Esophagus (tissue), 2 donors: Measurements from ENCODE around the gene OSBPL10. TPM values are rescaled to one million over a fixed set of nuclear protein-coding genes. Genes with fewer than 3 reads are reported as not detected.
"Not testable (repeated sequence)": the region's sequence is repeated elsewhere in the genome, so short reads cannot be mapped to it uniquely, and the experiment has no call there.

Source experiments
- H3K27ac ChIP-seq, 2 donors: one replicate each; pipeline ENCODE4 v1.5.1; 2013; ENCODE audit warnings: low read depth in 2 of 2, mild to moderate bottlenecking in 2 of 2, inconsistent platforms in 1 of 2, low read length in 1 of 2, moderate library complexity in 1 of 2
- H3K27me3 ChIP-seq, 2 donors: one replicate each; pipeline ENCODE4 v1.6.1; 2013; ENCODE audit warnings: low read length in 2 of 2, control low read depth in 1 of 2, mild to moderate bottlenecking in 1 of 2; ENCODE audit not compliant: insufficient read depth in 2 of 2, control insufficient read depth in 1 of 2
- H3K36me3 ChIP-seq, 2 donors: one replicate each; pipeline ENCODE4 v1.6.1; 2013; ENCODE audit warnings: low read length in 1 of 2; ENCODE audit not compliant: control insufficient read depth in 2 of 2, insufficient read depth in 2 of 2
- H3K4me1 ChIP-seq, 2 donors: one replicate each; pipeline ENCODE4 v1.6.1; 2013; ENCODE audit warnings: low read length in 1 of 2; ENCODE audit not compliant: control insufficient read depth in 2 of 2, insufficient read depth in 2 of 2
- H3K4me3 ChIP-seq, 2 donors: one replicate each; pipeline ENCODE4 v1.5.1; 2013; ENCODE audit warnings: low read length in 2 of 2, mild to moderate bottlenecking in 2 of 2, low read depth in 1 of 2, moderate library complexity in 1 of 2
- H3K9me3 ChIP-seq, 2 donors: one replicate each; pipeline ENCODE4 v1.6.1; 2013; ENCODE audit warnings: mild to moderate bottlenecking in 2 of 2, low read depth in 1 of 2, low read length in 1 of 2, moderate library complexity in 1 of 2; ENCODE audit not compliant: control insufficient read depth in 2 of 2, insufficient read depth in 1 of 2
- WGBS, 2 donors: extraction: QIAGEN DNeasy Blood & Tissue Kit; methylation state at CpG; one replicate each; pipeline ENCODE4 v1.1.7; 2013; 5-methylcytosine and 5-hydroxymethylcytosine counted together
- polyA plus RNA-seq, 2 donors: library from polyadenylated mRNA; stranded (reverse); fragments of 200-250 nt; gene quantifications; one replicate each; pipeline ENCODE4 v1.2.3, GENCODE V29; 2013
- donor health status: healthy with polysubstance abuse.
- donor health status: Bipolar disorder and iron deficiency.

OSBPL10 gene
- polyA plus RNA-seq, 2 donors: 6.4 to 9.0 TPM

DNA sequence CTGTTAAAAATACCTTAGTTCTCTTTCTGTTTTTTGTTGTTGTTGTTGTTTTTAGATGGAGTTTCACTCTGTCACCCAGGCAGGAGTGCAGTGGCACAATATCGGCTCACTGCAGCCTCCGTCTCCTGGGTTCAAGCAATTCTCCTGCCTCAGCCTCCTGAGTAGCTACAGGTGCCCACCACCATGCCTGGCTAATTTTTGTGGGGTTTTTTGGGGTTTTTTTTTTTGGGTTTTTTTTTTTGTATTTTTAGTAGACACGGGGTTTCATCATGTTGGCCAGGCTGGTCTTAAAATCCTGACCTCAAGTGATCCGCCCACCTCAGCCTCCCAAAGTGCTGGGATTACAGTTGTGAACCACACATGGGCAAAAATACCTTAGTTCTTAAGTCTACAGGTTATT is 120.4 kb downstream of the OSBPL10 start:
- not testable (repeated sequence) for H3K36me3 ChIP-seq, H3K4me3 ChIP-seq
- WGBS, 2 donors: 94 to 97% methylated on average over 4 of the region's 4 CpGs

GRCh38 chr3:31859245-31859644 is 121.8 kb downstream of the OSBPL10 start:
- Histone ChIP-seq H3K4me1 (no peaks in the 10 kb centered on the region), H3K9me3 (no peaks in the 10 kb centered on the region), H3K27ac (no peak overlapping the region), H3K4me3 (no peak overlapping the region), H3K27me3 (no peaks in the 10 kb centered on the region), H3K36me3 (no peaks in the 10 kb centered on the region)
- WGBS, 2 donors: 94 to 96% methylated on average over 6 of the region's 6 CpGs

More for the DNA sequence above, 120.4 kb downstream of the OSBPL10 start:
- not testable (repeated sequence) for H3K27ac ChIP-seq, H3K4me1 ChIP-seq, H3K9me3 ChIP-seq, H3K27me3 ChIP-seq

DNA sequence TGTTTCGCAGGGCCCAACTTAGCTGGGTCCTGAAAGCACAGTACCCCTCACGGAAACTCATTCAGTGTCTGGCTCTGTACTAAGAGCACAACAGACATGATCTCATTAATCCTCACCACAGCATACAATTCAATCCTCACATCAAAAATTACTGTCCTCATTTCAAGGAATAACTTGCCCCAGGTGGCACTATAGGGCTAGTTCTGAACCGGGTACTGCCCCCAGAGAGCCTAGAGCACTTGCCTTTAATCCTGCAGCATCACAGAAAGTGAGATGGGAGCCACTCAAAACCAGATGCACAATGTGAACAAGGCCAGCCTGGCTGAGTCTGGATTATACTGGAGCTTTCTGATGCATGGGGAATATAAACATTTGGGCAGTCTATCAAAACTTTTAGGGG is 122.6 kb downstream of the OSBPL10 start:
- Histone ChIP-seq H3K4me1 (no peaks in the 10 kb centered on the region), H3K9me3 (no peaks in the 10 kb centered on the region), H3K27me3 (no peaks in the 10 kb centered on the region), H3K27ac (no peak overlapping the region), H3K4me3 (no peak overlapping the region), H3K36me3 (no peaks in the 10 kb centered on the region)
- 76 to 83% methylated on average over 3 of the region's 3 CpGs for WGBS, 2 donors

DNA sequence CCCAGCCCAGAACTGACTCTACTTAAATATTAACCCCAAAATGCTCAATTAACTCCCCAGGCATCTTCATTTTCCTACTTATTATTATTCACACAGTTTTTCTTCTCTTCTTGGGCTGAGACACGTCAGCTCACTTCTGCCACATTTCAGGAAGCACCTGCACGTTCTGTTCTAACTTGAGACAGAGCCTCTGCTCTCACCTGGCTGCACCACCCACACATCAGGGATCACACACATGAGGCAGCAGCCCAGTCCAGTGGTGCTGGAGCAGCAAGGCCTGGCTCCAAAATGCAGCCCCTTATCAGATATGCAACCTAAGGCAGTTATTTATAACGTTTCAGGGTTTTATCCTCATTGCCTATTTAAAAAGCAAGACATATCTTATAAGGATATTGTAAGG is 127.5 kb downstream of the OSBPL10 start:
- Histone ChIP-seq H3K27ac (no peak overlapping the region), H3K9me3 (no peaks in the 10 kb centered on the region)

GRCh38 chr3:31851278-31851677 is 129.8 kb downstream of the OSBPL10 start:
- WGBS, 2 donors: 80 to 83% methylated on average over 10 of the region's 10 CpGs
- Histone ChIP-seq H3K36me3 (peaks cover 0 to 2% of the 10 kb centered on the region in 2 donors), H3K4me1 (peaks cover 0 to 3% of the 10 kb centered on the region in 2 donors), H3K27ac (no peak overlapping the region), H3K4me3 (no peak overlapping the region), H3K27me3 (no peaks in the 10 kb centered on the region), H3K9me3 (no peaks in the 10 kb centered on the region)

More for the DNA sequence above, 127.5 kb downstream of the OSBPL10 start:
- Histone ChIP-seq H3K27me3 (no peaks in the 10 kb centered on the region), H3K4me3 (no peak overlapping the region), H3K36me3 (no peaks in the 10 kb centered on the region), H3K4me1 (peaks cover 0 to 3% of the 10 kb centered on the region in 2 donors)
- WGBS, 2 donors: 35 to 44% methylated on average over 3 of the region's 3 CpGs

- H3K36me3 ChIP-seq: peaks cover 0 to 2% of the 10 kb centered on the region in 2 donors
- H3K27ac ChIP-seq: no peak overlapping the region
- peaks cover 0 to 3% of the 10 kb centered on the region in 2 donors for H3K4me1 ChIP-seq
- no peaks in the 10 kb centered on the region for H3K27me3 ChIP-seq
- no peaks in the 10 kb centered on the region for H3K9me3 ChIP-seq
- no peak overlapping the region for H3K4me3 ChIP-seq
These were observed 132.2 kb downstream of the OSBPL10 start for GRCh38 chr3:31848911-31849310.

DNA sequence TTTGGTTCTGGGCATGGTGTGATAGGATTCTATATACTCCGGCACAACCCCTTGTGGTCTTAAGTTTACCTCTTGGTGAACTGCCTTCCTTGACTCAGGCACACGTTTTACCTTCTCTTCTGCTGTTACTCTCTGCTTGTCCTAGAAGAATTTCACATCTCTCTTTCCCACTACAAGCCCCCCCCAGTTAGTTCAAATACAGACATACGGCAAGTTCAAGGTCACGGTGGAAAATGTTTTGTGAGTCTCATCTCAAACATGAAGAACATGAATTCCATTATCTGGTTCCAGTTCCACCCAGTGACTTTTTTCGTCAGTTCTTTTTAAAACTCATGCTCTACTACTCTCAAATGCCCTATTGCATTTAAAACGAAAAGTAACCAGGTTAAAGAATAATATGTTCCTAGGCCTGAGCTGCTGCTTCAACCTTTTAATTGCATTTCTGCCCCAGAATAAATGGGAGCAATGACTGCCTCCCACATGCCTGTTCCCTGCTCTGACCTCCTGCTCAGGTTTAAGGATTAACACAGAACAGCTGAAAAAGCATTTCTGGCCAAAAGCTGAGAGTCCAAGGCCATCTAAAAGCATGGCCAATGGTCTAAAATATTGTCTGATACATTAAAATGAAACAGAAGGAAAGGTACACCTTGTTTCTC is 132.8 kb downstream of the OSBPL10 start:
- H3K4me1 ChIP-seq: peaks cover 0 to 3% of the 10 kb centered on the region in 2 donors
- peaks cover 0 to 2% of the 10 kb centered on the region in 2 donors for H3K36me3 ChIP-seq
- no peak overlapping the region for H3K27ac ChIP-seq
- no peaks in the 10 kb centered on the region for H3K27me3 ChIP-seq
- WGBS, 2 donors: 82 to 92% methylated on average over 6 of the region's 6 CpGs
- no peak overlapping the region for H3K4me3 ChIP-seq
- H3K9me3 ChIP-seq: no peaks in the 10 kb centered on the region

GRCh38 chr3:31847760-31848159 is 133.3 kb downstream of the OSBPL10 start:
- Histone ChIP-seq H3K27me3 (no peaks in the 10 kb centered on the region), H3K4me3 (no peak overlapping the region), H3K4me1 (peaks cover 0 to 3% of the 10 kb centered on the region in 2 donors), H3K27ac (no peak overlapping the region), H3K9me3 (no peaks in the 10 kb centered on the region), H3K36me3 (peaks cover 0 to 2% of the 10 kb centered on the region in 2 donors)
- 91 to 98% methylated on average over 6 of the region's 6 CpGs for WGBS, 2 donors

GRCh38 chr3:31841515-31841914 is 139.5 kb downstream of the OSBPL10 start:
- Histone ChIP-seq H3K27me3 (no peaks in the 10 kb centered on the region), H3K4me3 (no peak overlapping the region), H3K27ac (no peak overlapping the region), H3K9me3 (no peaks in the 10 kb centered on the region), H3K36me3 (no peaks in the 10 kb centered on the region), H3K4me1 (no peaks in the 10 kb centered on the region)
- 82 to 91% methylated on average over 2 of the region's 2 CpGs for WGBS, 2 donors

DNA sequence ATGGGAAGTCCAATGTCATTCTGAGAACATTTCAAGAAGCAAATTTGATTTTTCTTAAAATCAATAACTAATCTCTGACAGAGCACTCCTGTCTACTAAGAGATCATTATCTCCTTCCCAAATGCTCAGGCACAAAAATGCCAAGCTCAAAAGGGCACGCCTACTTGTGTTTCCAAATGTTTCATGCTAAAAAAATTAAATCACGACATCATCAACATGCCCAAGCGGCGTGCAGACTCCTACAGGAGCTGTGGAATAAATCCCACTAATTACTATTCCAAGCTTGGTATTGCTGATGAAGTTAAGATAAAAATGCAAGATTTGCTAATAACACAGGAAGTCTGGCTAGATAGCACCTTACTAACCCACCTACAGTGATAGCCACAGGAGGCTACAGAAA is 140.8 kb downstream of the OSBPL10 start:
- H3K4me3 ChIP-seq: no peak overlapping the region
- no peaks in the 10 kb centered on the region for H3K27me3 ChIP-seq
- no peaks in the 10 kb centered on the region for H3K4me1 ChIP-seq
- 81 to 92% methylated on average over 4 of the region's 4 CpGs for WGBS, 2 donors
- H3K36me3 ChIP-seq: no peaks in the 10 kb centered on the region
- H3K9me3 ChIP-seq: no peaks in the 10 kb centered on the region
- H3K27ac ChIP-seq: no peak overlapping the region
